HG03108 (cell line): ENCODE results near the gene GPR18.

Experiments
- ATAC-seq: cut with Tn5 transposase; IDR thresholded peaks from one replicate; pipeline ENCODE4 v1.9.1; 2021; ENCODE audit warnings: moderate library complexity; ENCODE audit not compliant: unreplicated experiment

GPR18 gene

DNA sequence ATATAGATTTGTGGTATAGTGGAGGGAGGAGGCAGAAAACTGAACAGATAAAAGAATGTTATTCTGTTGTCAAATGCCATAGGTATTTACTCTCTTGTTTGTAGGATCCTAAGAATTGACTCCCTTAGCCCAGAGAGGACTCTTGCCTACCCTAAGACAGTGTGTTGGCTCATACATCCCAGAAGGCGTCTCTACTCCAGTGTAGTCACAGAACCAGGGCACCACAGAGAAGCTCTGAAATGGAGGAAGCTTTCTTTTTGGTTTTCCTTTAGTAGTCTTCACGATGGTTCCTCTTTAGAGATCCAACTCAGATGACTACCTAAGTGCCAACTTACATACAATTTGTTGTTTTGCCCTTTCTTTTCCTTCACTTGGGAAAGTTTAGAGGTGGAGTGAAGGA lies 35.0 kb upstream of the GPR18 start:
- no peak for ATAC-seq

DNA sequence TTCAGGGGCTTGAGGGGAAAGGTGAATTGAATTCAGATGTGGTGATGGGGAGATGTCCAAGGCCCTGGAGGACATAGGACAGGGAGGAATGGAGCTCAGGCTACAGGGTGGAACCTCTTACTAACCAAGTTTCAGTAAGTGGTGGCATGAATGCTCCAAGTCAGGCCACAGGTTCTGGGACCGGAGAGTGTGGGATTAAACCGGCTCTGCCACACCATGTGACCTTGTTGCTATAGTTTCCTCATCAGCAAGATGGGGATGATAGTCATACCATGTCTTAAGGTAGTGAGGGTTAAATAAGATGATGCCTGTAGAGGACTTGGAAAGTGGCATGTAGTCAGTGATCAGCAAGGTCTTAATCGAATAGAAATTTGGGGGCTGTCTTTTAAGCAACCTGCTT lies 32.7 kb upstream of the GPR18 start:
- no peak for ATAC-seq

DNA sequence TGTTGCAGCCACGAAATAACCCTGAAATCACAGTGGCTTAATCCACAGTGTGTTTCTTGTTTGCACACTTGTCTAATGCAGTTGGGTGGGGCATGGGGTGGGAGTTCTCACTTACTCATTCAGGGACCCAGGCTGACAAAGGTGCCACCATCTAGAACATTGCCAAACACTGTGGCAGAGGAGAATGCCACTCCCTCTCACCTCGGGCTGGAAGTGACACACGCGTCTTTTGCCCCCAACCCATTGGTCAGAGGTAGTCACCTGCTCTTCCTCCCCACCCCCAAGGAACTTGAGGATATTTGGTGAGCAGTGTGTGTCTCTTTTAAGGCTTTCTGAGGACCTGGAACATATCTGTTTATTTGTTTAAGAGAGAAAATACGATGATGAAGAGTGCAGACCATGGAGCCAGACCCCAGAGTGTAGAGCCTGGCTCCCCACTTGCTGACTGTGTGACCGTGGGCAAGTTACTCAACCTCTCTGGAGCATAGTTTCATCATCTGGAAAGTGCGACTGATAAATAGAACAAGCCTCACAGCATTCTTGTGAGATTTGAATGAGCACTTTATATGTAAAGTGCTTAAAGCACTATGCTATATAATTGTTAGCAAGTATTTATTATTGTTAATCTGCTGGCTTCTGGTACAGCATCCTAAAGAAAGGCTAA lies 31.6 kb upstream of the GPR18 start:
- ATAC-seq: no peak

DNA sequence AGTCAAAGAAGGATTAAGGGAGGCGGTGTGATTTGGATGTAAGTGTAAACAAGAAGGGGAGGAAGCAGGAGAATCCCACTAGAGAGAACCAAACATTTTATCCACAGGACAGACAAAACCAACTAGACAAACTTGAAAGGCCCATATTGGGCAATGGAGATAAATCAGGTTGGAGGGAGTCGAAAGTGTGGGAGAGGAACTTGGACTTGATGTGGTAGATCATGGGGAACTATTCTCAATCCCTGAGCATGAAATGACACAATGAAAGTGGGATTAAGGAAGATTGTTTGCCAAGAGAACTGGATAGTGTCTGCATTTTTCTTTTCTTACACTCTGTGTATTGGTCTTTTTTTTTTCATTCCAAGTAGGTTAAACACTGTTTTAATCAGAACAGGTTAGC lies 31.1 kb upstream of the GPR18 start:
- ATAC-seq: no peak

DNA sequence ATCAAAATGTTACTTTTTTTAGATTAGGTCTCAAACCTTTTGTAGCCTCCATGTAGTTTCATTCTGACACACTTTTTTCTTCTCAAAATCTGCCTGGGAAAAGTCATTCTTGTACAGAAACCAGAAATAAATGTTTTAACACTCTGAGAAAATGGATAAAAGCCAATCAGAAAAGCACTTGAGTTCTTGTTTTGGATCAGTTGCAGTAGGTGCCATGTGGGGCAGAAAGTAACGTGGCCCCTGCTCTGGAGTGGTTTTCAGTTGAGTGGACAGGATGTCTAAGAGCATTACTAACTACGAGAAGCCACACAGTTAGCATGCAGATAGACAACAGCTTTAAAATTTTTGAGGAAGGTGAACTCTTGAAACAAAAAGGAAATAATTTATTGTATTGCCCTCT lies 29.9 kb upstream of the GPR18 start:
- peak; percentile 86 for ATAC-seq

DNA sequence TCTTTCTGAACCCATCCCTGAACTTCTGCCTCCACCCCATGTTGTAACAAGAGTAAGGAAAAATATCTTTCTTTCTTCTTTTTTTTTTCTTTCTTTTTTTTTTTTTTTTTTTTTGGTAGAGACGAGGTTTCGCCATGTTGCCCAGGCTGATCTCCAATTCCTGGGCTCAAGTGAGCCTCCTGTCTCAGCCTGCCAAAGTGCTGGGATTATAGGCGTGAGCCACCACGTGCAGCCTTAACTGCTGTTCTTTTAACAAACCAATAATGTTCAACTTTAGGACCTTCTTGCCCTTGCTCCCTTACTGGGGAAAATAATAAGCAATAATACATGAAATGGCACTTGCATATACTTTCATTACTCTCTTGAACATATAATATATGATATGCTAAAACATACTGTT lies 29.4 kb upstream of the GPR18 start:
- no peak for ATAC-seq

DNA sequence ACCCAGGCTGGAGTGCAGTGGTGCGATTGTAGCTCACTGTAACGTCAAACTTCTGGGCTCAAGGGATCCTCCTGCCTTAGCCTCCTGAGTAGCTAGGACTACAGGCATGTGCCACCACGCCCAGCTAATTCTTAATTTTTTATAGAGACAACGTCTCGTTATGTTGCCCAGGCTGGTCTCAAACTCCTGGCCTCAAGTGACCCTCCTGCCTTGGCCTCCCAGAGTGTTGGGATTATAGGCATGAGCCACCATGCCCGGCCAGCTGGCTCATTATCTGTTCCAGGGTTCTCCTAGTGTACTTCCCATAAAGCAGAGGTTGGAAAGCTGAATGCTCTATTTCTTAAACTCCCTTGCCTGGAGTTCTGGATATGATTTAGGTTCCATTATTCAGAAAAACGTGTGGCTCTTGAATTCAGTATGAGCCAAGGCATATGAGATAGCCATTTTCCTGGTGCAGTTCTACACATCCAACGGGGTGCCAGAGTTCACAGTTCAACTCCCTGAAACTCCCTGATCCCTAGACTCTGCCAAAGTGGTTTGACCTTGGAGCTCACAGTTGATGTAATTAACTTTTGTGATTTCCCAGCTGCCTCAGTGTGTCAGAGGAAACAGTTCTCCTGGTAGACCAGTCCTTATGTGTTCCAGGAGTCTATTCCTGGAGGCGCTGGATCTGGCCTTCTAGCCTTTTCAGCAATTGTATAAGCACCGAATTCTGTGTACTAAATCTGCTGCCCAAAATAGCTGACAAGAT lies 27.4 kb upstream of the GPR18 start:
- ATAC-seq: no peak

DNA sequence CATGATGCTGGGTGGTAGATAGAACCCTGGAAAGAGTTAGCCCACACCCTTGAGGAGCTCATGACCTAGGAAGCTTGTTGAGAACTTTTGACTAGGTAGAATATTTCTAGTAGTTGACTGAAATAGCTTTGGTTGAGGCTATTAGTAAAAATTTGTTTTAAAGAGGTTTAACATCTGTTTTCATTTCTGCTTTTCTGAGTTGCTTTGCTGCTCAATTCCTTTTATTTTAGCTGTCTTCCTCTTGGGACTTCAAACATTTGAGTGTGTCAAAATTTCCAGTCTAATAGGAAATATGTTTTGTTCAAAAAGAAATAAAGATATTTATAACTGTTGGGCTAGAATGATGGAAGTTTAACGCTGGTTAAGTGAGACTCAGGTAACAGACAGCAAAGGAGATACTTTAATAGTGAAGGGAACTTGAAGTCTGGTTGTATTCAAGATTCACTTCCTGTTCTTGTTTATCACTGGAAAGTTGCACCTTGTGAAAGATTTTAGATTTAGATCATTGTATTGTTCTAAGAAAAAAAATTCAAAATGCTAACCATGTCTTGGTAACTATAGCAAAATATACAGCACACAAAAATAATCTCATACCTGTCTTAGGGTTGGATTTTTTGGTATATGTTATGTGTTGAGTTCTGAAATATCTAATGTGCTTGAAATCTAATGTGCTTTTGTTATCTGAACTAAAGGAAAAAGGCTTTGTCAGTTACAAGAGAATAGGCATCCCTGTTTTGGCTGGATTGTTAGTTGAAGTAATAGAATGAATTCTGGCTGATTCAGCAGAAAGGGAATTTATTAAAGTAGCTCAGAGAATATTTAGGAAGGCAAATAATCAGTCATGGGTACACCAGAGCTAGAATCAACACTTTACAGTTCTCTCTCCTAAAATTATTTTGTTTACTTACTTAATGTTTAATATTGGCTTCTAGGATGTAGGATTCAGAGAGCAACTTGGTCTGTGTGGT lies 24.4 kb upstream of the GPR18 start:
- ATAC-seq: peak; percentile 49

DNA sequence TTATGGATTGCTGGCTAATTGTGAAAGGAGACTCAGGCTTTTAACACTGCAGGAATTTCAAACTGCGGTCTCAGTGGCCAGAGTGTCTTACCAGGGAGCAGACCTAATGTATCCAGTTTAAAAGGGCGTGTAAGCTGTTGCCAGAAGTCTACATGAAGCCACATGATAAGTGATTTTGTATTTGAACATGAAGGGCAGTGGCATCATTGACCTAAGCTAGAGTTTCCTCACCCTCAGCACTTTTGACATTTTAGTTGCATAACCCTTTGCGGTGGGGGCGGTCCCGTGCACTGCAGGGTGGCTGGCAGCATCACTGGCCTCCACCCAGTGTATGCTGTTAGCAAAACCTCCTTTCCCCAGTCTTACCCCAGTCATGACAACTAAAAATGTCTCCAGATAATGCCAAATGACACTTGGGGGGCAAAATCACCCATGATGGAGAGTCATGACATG lies 23.7 kb upstream of the GPR18 start:
- ATAC-seq: peak; percentile 75

DNA sequence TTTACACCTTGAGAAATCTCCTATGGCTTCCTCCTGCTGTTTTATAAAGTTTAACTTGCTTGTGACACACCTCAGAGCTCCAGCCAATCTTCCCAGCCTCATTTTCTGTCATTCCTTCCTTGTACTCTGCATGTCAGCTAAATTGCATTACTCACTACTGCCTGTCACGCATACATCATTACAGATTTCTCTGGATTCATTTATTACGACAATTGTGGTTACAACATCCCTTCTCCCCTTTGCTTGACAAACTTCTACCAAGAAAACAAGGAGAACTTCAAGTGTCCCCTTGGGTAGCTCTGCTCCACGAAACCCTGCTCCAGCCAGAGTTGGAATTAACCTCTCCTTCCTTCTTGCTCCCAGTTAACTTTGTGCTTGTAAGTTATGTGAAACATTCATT lies 22.0 kb upstream of the GPR18 start:
- no peak for ATAC-seq

DNA sequence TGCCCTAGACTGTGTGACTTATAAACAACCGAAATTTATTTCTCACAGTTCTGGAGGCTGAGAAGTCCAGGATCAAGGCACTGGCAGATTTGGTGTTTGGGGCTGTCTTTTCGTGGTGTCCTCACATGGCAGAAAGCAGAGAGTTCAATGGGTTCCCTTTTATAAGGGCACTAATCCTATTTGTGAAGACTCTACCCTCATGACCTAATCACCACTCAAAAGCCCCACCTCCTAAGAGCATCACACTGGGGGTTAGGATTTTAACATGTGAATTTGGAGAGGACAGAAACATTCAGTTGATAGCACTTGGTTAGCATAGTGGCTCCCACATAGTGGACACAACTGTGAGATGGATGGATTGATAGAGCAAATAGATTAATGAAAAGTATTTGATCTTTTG lies 21.5 kb upstream of the GPR18 start:
- no peak for ATAC-seq

DNA sequence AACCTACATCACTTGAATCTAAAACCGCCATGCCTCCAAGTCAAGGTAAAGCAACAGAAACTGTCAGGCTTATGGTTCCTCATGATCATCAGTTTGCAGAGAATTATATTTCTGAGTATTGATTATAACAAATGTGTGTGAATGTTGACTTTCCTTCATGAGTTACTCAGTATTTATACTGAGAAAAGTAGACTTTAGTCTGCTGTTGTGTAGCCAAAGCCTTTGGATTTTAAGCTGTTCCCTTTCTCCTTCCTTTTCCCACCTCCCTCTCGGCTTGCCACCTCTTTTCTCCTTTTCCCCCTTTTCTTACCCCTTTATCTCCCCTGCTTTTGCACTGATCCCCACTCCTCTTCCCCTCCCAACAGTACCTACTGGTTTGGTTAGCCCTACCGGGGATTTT lies 20.7 kb upstream of the GPR18 start:
- no peak for ATAC-seq

DNA sequence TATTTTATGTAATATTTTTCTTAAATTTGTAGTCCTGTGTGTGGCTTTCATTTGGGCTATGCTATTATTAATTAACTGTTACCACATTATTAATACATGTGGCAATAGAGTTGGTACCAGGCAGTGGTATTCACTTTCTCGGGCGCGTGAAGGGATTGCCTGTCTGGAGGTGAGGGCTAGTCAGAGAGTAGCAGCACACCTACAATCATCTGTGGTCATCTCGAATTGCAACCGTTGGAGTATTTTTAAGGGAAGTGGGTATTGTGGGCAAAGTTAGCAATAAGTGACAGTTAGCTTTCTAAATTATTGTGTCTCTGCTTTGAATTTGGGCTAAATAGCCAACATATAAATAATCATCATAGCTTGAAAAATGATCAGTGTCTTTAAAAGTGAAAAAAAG lies 20.0 kb upstream of the GPR18 start:
- ATAC-seq: no peak

DNA sequence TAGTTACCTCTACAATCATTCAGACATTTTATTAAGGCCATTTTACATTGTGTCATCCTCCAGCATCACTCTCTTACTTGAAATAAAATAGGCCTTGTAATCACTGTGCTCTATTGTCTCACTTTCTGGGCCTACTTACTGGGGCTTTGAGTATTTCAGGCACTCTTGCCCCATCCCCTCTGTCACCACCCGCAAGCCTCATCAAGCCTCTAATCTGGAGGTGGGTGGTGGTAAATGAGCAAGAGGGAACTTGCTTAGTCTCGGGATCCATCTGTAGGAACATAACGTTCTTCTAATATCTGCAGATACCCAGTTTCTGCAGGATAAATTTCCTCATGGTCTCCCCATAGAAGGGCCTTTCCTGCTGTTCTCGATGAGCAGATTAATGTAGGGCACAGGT lies 19.4 kb upstream of the GPR18 start:
- ATAC-seq: no peak

DNA sequence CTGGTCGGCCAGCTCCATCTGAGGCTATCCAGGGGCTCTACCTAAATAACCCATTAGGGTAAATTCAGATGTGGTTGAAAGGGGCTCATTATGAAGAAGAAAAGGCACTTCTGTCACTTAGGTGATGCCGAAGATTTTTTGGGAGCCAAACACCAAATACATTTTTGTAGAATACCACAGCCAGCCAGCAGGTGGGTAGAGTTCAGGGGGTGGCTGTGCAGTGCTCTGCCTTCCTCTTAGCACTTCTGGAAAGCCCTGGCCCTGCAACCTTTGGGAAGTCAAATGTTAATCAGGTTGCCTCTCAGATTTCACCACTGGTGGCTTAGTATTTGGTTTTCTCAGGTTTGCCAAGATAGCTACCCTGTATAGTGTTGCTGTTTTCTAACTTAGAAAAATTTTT lies 18.5 kb upstream of the GPR18 start:
- no peak for ATAC-seq

DNA sequence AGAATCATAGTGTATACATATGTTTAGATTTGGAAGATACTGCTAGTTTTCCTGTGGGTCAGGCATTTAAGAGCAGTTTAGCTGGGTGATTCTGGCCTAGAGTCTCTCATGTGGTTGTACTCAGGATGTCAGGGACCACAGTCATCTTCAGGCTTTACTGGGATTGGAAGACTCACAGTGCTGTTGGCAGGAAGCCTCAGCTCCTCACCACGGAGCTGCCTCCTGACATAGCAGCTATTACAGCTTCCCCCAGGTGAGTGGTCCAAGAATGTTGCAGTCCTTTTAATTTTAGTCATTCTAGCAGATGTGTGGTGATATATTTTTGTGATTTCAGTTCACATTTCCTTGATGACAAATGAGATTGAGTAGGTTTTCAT lies 16.9 kb upstream of the GPR18 start:
- peak; percentile 57 for ATAC-seq

DNA sequence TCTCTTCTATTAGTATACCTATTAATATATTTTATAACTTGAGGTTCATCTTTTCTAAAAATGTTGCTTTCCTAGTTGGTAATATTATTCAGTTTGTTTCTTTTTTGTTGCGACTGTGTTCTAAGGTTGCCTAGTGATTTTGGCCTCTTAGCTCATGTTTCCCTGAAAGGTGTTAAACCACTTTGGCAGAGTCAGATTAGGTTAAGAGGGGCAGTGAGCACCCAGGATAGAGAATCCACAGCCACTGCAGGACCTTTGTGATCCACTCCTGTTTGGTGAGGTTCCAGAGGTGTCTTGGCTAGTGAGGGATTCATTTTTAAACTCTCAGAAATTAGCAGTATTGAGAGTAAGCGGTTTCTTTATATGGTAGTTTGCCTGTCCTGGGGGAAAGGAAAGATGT lies 14.9 kb upstream of the GPR18 start:
- ATAC-seq: no peak

DNA sequence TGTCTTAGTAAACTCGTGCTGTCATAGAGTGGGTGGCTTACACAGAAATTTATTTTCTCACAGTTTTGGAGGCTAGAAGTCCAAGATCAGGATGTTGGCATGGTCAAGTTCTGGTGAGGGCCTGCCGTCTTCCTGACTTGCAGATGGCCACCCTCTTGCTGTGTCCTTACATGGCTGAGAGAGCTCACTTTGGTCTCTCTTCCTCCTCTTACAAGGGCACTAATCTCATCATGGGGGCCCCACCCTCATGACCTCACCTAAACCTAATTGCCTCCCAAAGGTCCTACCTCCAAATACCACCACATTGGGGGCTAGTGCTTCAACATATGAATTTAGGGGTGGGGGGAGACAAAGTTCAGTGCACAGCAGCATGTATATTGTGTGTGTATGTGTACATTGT lies 14.3 kb upstream of the GPR18 start:
- ATAC-seq: no peak

DNA sequence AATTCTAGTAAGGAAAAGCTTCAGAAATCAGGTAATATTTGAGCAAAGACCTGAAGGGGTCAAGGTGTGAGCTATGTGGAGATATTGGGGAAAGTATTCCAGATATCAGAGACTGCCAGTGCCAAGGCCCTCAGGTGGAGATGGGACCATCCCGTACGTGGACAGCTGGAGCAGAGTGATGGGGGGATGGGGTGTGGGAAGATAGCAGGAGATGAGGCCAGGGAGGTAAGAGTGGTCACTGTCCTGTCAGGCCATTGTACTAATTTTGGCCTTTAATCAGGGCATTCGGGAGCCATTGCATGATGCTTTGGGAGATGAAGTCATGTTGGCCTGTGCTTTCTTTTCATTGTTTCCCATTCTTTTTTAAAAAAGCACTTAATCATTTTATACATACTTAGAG lies 13.1 kb upstream of the GPR18 start:
- no peak for ATAC-seq

DNA sequence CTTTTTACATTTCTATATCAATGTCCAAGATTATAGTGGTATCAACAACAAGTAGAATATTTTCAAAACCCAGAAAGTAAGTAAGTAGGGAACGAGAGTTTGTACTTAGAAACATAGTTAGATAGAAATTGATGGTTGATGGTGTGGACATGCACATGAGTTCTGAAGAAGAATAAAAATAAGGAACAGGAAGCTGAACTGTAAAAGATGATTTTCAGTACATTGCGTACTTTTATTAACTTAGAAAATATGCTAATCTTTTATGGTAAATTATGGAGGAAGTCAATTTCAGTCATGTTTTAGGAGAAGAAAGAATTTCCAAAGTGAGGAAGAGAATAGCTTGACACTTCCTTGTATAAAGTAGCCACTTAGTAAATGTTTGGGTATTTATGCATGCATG lies 12.3 kb upstream of the GPR18 start:
- ATAC-seq: no peak

DNA sequence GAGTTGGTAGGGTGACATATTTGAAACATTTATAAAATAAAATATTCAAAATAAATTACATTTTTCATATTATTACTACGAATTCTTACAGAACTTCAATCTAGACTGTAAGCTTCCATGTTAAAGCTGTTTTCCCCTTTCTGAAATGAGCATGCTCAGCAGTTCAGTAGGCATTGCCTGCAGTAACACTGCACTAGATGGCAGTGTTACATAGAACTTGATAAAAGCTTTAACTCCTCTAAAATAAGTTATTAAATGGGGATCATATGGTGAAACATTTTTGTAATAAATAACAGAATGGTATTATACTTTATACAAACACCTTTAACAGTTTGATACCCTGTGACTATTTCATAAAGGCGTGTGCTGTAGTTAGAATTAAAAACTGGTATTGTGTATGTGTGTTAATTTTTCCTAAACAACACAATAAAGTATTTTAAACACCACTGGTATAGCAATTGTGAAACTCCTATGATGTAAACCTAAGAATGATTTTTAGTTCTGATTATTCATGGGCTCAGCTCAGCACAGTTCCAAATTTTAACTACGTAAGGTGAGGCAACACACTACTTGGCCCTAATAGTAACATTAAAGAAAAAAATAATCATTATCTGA lies 11.6 kb upstream of the GPR18 start:
- ATAC-seq: peak; percentile 80
